WTC11 (cell line): ENCODE data around the gene TMPRSS2.

Experiments
- ARID4B ChIP-seq: sonication (generic); formaldehyde crosslinking; IDR thresholded peaks from 2 replicates; pipeline ENCODE4 v1.8.0; 2023; ENCODE audit warnings: missing genetic modification reagents, mild to moderate bottlenecking, borderline replicate concordance
- FOXJ3 ChIP-seq: sonication (generic); formaldehyde crosslinking; IDR thresholded peaks from 2 replicates; pipeline ENCODE4 v1.9.0; 2021; ENCODE audit warnings: missing genetic modification reagents, mild to moderate bottlenecking, borderline replicate concordance
- JAZF1 ChIP-seq: fragments of 250-450 bp; sonication (Bioruptor Pico); IDR thresholded peaks from 2 replicates; pipeline ENCODE4 v1.9.0; 2021; ENCODE audit warnings: moderate library complexity, mild to moderate bottlenecking, inconsistent platforms
- NR2C2 ChIP-seq: sonication (generic); formaldehyde crosslinking; IDR thresholded peaks from 2 replicates; pipeline ENCODE4 v1.8.0; 2022; ENCODE audit warnings: mild to moderate bottlenecking, missing genetic modification reagents
- USF2 ChIP-seq: sonication (generic); formaldehyde crosslinking; IDR thresholded peaks from 2 replicates; pipeline ENCODE4 v1.8.1; 2023; ENCODE audit warnings: mild to moderate bottlenecking, missing genetic modification reagents, moderate library complexity
- TF ChIP-seq, protein P1 (sequence below): fragments of 200-600 bp; IDR thresholded peaks from 2 replicates; pipeline ENCODE4 v1.8.0; 2022; ENCODE audit warnings: antibody characterized with exemption

DNA sequence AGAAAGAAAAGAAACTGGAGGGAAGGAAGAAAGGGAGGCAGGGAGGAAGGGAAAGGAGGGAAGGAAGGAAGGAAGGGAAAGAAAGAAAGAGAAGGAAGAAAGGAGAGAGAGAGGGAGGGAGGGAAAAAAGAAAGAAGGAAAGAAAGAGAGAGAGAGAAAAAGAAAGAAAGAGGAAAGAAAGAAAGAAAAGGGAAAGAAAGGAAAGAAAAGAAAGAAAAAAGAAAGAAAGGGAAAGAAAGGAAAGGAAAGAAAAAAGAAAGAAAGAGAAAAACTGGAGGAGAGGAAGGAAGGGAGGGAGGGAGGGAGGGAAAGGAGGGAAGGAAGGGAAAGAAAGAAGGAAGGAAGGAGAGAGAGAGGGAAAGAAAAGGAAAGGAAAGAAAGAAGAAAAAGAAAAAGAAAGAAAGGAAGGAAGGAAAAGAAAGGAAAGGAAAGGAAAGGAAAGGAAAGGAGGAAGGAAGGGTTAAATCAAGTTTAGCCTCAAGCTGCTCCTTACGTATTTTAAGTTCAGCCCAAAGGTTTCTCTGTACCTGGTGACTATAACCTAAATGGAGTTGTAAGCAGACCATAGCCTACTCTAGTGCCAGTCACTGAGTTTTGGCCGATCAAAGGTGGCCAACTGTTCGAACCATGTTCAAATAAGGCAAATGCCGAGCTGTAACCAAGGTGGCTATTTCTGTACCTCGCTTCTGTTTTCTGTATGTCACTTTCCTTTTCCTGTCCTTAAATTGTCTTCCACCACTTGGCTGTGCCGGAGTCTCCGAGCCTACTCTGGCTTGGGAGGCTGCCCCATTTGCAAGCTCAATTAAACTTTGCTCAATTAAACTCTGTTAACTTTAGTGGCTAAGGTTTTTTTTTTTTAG lies 37.8 kb upstream of the TMPRSS2 start:
- TF ChIP-seq, protein P1, sequence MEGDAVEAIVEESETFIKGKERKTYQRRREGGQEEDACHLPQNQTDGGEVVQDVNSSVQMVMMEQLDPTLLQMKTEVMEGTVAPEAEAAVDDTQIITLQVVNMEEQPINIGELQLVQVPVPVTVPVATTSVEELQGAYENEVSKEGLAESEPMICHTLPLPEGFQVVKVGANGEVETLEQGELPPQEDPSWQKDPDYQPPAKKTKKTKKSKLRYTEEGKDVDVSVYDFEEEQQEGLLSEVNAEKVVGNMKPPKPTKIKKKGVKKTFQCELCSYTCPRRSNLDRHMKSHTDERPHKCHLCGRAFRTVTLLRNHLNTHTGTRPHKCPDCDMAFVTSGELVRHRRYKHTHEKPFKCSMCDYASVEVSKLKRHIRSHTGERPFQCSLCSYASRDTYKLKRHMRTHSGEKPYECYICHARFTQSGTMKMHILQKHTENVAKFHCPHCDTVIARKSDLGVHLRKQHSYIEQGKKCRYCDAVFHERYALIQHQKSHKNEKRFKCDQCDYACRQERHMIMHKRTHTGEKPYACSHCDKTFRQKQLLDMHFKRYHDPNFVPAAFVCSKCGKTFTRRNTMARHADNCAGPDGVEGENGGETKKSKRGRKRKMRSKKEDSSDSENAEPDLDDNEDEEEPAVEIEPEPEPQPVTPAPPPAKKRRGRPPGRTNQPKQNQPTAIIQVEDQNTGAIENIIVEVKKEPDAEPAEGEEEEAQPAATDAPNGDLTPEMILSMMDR = no peak
- TF ChIP-seq ARID4B (CRISPR knock-in tag) (no peak), JAZF1 (CRISPR knock-in tag) (no peak), FOXJ3 (CRISPR knock-in tag) (no peak), NR2C2 (CRISPR knock-in tag) (no peak), USF2 (no peak)
